C4-2B (cell line): Measurements from ENCODE around the gene SBK3.
"Not testable (repeated sequence)": the region's sequence is repeated elsewhere in the genome, so short reads cannot be mapped to it uniquely, and the experiment has no call there.

ENCODE experiments used
- H3K27ac ChIP-seq: fragments of 450-650 bp; 2 replicates; pipeline ENCODE4 v1.5.1; 2017
- CTCF ChIP-seq: fragments of 450-650 bp; conservative IDR thresholded peaks from 2 replicates; pipeline ENCODE4 v1.5.1; 2017; ENCODE audit warnings: mild to moderate bottlenecking
- ZFX ChIP-seq: fragments of 450-650 bp; IDR thresholded peaks from 2 replicates; pipeline ENCODE4 v1.6.1; 2017

Gene SBK3

DNA sequence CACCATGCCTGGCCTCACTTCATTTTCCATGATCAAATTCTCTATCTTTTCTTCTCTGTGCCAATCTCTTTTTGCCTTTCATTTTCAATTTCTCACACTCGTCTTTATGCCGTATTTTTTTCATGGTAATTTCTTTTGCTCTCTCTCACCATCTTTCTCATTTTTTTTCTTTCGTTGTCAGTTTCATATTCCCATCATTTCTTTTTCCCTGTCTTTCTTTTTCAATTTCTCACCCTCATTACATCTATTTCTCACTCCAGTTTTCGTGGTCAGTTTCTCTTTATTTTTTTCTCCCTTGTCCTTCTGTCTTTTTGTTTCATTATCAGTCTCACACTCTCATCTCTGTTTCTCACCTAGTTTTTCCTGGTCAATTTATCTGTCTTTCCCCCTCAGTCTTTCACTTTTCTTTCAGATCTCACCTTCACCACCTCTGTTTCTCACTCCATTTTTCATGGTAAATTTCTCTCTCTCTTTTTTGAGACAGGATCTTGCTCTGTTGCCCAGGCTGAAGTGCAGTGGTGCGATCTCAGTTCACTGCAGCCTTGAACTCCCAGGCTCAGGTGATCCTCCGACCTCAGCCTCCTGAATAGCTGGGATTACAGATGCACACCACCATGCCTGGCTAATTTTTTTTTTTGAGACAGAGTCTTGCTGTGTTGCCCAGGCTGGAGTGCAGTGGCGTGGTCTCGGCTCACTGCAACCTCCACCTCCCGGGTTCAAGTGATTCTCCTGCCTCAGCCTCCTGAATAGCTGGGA is 43.0 kb downstream of the SBK3 start:
- TF ChIP-seq ZFX = no peak
- no peak for TF ChIP-seq CTCF
- H3K27ac ChIP-seq = no peak overlapping the region

DNA sequence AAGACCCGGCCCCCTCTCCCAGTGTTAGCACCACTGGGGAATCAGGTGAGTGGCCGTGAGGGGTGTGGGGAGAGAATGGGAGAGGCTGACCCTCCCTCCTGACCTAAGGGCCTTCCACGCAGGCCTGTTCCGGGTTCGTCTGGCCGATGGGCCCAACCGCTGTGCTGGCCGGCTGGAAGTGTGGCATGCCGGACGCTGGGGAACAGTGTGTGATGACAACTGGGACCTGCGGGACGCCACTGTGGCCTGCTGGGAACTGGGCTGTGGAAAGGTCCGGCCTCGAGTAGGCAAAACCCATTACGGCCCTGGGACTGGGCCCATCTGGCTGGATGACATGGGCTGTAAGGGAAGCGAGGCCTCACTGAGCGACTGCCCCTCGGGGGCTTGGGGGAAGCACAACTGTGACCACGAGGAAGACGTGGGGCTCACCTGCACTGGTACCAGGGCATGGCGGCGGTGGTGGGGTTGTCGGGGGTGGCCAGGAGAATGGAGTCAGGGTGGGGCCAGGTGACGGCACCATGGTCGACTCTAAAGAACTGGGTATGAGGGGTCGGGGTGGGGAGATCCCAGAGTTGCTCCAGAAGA is 44.9 kb downstream of the SBK3 start:
- no peak overlapping the region for H3K27ac ChIP-seq
- TF ChIP-seq ZFX = no peak
- TF ChIP-seq CTCF = no peak

GRCh38 chr19:55498246-55498840 is 47.0 kb downstream of the SBK3 start:
- TF ChIP-seq ZFX (no peak), CTCF (no peak)
- H3K27ac ChIP-seq = no peak overlapping the region

- TF ChIP-seq ZFX (no peak), CTCF (no peak)
- no peak overlapping the region for H3K27ac ChIP-seq
Measured at GRCh38 chr19:55497763-55498162, 47.6 kb downstream of the SBK3 start.

DNA sequence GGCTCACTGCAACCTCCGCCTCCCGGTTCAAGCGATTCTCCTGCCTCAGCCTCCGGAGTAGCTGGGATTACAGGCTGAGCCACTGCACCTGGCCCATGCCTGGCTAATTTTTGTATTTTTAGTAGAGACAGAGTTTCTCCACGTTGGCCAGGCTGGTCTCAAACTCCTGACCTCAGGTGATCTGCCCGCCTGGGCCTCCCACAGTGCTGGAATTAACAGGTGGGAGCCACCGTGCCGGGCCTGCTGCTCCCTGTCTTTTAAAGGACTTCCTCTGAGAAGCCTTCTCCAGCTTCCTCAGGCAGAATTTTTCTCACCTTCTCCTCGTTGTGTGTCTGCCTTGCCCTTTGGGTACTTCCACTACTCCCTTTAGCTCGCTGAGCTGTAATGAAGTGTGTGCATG is 48.5 kb downstream of the SBK3 start:
- H3K27ac ChIP-seq = not testable (repeated sequence)

GRCh38 chr19:55495646-55496349 is 49.5 kb downstream of the SBK3 start:
- no peak overlapping the region for H3K27ac ChIP-seq
- TF ChIP-seq CTCF = no peak
- no peak for TF ChIP-seq ZFX

- TF ChIP-seq CTCF (no peak), ZFX (no peak)
- H3K27ac ChIP-seq = no peak overlapping the region
Measured at GRCh38 chr19:55494172-55494761, 51.1 kb downstream of the SBK3 start.
